ENCODE data around the gene ADI1.

GRCh38 chr2:3493615-3494007 lies 25.7 kb downstream of the ADI1 start:
- TF ChIP-seq CTCF (conservative IDR thresholded peaks at IDR 0.05; ENCODE audit: low read length) (no peak), EZH2phosphoT487 (IDR thresholded peaks at IDR 0.05; ENCODE audit: borderline replicate concordance, low read depth, low read length) (no peak)
